HG02885 (cell line): ENCODE data around the gene CACNA2D3.

ENCODE experiments used
- ATAC-seq: cut with Tn5 transposase; IDR thresholded peaks from one replicate; pipeline ENCODE4 v1.9.1; 2021; ENCODE audit warnings: mild to moderate bottlenecking; ENCODE audit not compliant: unreplicated experiment, poor library complexity

The CACNA2D3 gene

DNA sequence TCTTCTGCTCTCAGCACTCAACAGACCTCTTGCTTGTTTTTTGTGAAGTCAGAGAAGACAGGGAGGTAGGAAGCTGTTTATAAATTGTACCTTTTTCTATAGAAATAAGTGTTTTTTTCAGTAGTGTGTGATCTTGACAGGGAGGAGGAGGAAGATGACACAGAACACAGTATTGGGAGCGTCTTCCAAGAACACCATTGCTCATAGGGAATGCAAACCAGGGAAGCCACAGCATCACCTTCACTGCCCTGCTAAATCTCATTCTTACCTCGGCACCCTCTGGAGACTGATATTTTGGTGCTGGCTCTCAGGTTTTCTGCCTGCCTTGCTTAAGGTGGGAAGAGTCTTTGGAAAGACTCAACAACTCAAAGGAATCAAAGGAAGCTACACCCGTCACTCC is 636.1 kb downstream of the CACNA2D3 start:
- no peak for ATAC-seq

DNA sequence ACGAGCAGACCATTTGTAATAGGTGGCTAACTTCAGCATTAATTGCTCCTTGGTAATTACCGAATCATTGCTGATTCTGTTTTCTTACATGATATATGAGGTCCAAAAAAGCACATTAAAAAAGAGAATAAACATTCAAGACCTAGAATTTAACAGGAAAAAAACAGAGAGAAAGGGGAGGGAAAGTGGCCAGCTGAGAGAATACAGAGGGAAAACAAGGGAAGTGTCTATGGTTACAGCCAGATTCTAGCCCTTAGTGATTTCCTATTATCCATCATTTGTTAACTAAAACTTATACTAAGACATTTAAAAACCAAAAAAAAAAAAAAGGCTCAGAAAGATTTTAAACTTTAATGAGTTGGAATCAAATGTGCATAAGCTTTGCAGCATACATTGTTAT is 636.8 kb downstream of the CACNA2D3 start:
- ATAC-seq: no peak

GRCh38 chr3:54760201-54760600 is 637.8 kb downstream of the CACNA2D3 start:
- ATAC-seq: no peak

- no peak for ATAC-seq
These were observed 639.3 kb downstream of the CACNA2D3 start for GRCh38 chr3:54761637-54762036.

DNA sequence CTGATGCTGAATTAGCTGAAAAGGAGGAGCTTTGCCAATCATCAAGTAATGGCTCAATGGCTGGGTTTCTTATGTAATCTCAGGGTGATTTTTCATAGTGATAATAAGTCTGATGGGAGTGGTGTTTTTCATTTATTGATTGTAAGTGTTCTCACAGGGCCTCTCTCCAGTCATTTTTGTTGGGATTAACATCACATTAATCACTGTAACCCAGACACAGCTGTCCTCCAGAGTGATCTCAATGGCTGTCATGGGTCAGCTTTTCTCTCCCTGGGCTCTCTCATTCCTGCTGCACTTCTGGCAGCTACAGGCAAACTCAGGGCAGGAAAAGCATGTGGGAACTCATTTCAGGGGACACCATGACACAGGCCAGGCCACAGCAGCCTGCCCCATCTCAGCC is 642.6 kb downstream of the CACNA2D3 start:
- no peak for ATAC-seq

DNA sequence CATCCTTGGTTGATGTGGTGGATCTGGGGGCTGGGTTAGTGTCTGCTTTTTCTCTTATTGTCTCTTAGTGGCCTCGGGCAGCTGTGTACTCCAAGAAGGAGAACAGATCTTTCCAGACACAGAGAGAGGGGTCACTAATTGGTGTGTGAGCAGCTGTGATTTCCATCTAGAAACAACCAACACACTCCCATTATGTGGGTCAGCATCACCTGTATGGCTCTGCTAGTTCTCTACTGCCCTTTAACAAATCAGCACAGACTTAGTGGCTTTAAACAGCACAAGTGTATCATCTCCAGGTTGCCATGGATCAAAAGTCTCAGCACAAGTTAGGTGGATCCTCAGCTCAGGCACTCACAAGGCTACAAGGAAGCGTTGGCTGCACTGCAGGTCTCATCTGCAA is 648.7 kb downstream of the CACNA2D3 start:
- no peak for ATAC-seq

DNA sequence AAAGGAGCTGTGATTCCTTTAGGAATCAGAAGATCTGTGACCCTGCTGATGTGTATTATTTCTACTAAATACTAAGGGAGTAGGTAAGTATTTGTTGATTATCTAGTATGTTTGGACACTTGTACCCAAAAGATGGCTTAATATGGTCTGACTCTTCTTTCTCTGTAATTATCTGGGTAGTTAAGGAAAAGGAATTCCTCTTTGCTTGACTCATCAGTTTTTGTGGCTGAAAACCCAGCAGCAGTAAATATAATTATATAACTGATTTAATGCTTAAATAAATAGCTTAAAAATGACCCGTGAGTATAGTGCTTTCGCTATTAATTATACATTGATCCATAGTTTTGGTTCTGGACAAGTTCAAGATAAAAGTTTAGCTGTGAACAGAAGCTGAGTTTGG is 649.7 kb downstream of the CACNA2D3 start:
- no peak for ATAC-seq

- ATAC-seq: no peak
These were observed 650.4 kb downstream of the CACNA2D3 start for GRCh38 chr3:54772746-54773145.

- ATAC-seq: no peak
These were observed 650.9 kb downstream of the CACNA2D3 start for GRCh38 chr3:54773271-54773670.

- no peak for ATAC-seq
These were observed 654.2 kb downstream of the CACNA2D3 start for GRCh38 chr3:54776601-54777000.

DNA sequence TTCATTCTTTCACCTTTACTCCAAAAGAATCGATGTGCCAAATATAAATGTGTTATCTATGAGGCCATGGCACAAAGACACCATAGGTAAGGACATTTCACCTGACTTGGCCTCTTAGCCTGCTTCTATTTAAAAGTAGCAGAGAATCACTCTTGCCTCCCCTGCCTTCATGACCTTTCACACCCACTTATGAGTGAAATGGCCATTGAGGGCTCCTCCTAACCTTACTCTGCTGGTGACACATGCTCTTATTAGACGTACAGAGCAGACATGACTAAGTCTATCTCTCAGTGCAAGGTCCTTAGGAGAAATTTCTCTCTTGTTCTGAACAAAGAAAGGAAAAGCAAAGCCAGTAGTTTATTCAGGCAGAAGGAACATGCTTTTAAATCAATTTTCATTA is 654.8 kb downstream of the CACNA2D3 start:
- no peak for ATAC-seq

- no peak for ATAC-seq
These were observed 658.0 kb downstream of the CACNA2D3 start for GRCh38 chr3:54780336-54780735.

DNA sequence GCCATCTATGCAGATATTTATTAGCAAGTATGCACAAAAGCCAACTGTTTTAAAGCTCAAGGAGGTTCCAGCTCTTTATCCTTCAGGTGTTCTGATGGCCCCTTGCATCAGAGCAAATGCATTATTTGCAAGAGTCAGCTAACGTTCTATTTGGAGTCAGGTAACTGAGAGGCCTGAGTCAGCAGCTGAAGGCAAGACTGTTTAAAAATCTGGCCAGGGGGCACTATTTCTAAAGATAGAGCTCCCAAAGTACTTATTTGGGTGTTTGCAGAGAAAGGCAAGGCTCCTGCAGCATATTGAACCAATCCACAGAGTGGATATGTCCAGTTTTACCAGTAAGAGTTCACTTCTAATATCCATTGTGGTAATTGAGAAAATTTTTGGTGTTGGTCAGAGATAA is 659.4 kb downstream of the CACNA2D3 start:
- no peak for ATAC-seq

DNA sequence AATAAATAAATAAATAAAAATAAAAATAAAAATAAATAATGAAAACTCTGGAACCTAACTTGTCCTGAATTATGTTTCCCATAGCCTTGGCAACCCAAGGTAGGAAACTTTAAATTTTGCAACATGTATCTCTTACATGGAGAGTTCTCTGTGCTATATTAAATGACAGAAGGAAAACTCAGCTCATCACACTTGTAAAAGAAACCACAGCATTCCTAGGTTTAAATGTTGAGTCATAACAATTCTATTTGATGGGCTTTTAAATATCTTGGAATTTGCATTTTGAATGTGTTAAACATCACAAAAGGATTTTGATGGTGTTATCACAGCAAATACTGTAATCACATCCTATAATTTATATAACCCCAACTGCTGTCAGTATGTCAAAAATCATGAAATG is 661.3 kb downstream of the CACNA2D3 start:
- no peak for ATAC-seq

GRCh38 chr3:54784021-54784420 is 661.7 kb downstream of the CACNA2D3 start:
- no peak for ATAC-seq

DNA sequence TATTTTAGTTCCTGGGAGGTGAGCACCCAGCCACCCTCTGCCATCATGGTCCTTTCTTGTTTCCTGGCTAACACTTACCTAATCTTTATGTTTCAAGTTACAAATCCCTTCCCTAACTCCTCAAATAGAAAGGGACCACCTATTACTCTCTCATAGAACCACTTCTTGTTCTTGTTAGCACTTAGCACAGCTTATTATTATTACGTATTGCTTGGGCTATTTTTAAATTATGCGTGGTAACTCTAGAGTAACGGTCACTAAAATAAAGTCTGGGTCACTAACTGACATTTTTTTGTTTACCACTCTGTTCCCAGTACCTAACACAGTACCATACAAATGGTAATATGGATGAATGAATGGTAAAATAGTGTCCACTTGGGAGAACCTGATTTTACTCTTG is 663.6 kb downstream of the CACNA2D3 start:
- no peak for ATAC-seq

- no peak for ATAC-seq
These were observed 667.7 kb downstream of the CACNA2D3 start for GRCh38 chr3:54790051-54790450.

DNA sequence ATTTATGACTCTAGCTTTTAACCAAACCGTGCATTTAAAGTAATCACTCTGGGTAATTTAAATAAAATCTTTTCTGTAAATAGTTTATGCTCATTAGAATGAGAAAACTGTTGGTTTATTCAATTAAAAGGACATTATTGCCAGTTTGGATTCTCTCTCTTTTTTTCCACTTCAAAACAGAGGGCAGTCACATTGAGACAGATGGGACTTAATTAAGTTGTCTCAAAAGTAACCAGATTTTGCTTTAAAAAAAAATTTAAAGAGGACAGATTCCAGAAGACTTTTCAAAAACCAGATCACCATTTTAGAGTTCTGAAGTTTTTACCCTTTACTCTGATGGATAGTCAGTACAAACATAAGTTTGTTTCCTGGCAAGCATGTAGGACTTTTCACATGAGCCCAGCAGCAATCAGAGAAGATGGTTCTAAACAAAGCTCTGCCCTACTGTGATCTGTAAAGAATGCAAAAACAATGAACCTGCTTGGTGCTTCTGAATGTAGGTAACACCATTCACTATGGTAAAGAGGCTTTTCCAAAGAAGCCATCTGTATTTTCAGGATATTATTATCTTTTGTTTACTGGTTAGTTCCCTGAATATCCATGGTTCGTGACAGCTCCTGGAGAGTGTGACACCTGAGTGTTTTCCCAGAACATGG is 669.3 kb downstream of the CACNA2D3 start:
- no peak for ATAC-seq

DNA sequence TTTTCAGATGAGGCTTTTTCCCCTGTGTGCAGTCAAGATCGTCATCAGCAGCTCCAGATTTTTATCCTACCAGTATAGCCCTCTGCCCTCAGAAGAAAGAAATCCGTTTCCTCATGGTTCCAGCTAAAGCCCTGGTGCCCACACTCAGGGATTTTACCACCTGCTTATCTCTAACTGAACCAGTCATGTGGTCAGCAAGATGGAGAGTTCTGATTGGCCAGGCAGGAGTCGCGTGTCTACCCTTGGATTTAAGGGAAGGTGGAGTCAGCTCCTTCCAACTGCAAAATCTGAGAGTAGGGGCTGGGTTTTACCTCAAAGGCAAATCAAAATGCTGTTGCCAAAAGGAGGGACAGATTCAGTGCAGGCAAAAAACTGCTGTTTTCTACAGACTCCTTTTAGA is 670.2 kb downstream of the CACNA2D3 start:
- no peak for ATAC-seq

- no peak for ATAC-seq
These were observed 670.8 kb downstream of the CACNA2D3 start for GRCh38 chr3:54793171-54793570.

- ATAC-seq: no peak
These were observed 674.8 kb downstream of the CACNA2D3 start for GRCh38 chr3:54797111-54797510.

GRCh38 chr3:54800478-54800877 is 678.1 kb downstream of the CACNA2D3 start:
- no peak for ATAC-seq

GRCh38 chr3:54801977-54802376 is 679.6 kb downstream of the CACNA2D3 start:
- ATAC-seq: no peak
